Dendritic cell treated with granulocyte-macrophage colony-stimulating factor and Interleukin-4, amounts not matched to agents 40 ng/mL and 50 ng/mL, for 4 days (primary cell): Measurements from ENCODE around the gene LTB4R.

Experiments
- H3K27ac Mint-ChIP-seq: one replicate; pipeline ENCODE4 v1.8.0; 2022; ENCODE audit warnings: mild to moderate bottlenecking, mixed read lengths
- H3K27me3 Mint-ChIP-seq: one replicate; pipeline ENCODE4 v1.8.0; 2022; ENCODE audit warnings: mild to moderate bottlenecking, mixed read lengths
- H3K36me3 Mint-ChIP-seq: one replicate; pipeline ENCODE4 v1.8.0; 2022; ENCODE audit warnings: low read depth, mixed read lengths
- H3K4me1 Mint-ChIP-seq: one replicate; pipeline ENCODE4 v1.8.0; 2022; ENCODE audit warnings: low read depth, mixed read lengths
- H3K4me3 Mint-ChIP-seq: one replicate; pipeline ENCODE4 v1.8.0; 2022; ENCODE audit warnings: mild to moderate bottlenecking, moderate library complexity, mixed read lengths
- H3K9me3 Mint-ChIP-seq: one replicate; pipeline ENCODE4 v1.8.0; 2022; ENCODE audit warnings: mixed read lengths
- intact Hi-C: fragments of 100-400 bp; cut with micrococcal nuclease; formaldehyde crosslinking; loops from one replicate; pipeline ENCODE4 v1.15.0; 2022

The LTB4R gene

DNA sequence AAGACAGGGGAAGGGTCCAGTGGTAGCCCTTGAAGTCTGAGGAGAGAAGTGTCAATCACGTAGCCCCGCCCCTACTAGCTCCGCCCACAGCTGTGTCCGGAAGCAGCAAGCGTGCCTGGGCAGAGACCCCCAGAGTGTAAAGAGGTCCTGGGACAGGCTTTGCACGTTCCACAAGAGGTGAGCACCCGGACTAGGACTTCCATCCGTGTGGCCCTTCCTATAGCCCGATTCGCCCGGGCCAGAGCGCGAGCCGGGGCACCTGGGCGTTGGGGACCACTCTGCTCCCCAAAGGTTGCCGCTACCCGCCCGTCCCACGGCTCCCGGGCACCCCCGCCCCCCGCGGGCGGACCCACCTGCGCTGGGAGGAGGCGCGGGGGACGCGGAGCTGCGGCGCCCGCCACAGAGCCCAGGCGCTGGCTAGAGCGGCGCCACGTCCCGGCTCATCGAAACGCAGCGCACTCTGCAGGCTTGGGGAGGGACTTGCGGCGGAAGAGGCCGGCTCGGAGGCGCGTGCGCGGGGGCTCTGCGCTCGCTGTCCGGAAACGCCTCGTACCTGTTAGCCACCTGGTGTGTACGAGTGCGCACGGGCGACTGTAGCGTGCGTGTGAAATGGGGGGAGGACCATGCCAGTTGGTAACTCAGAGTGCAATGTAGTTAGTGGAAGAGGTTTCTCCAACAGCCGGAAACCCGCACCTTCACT is 40.0 kb upstream of the LTB4R start, which contains the start of gene RABGGTA:
TSS of gene RABGGTA (minus strand) at position 464 of the 700 bp plus-strand sequence. CDS start 482 bp downstream, outside the sequence.
- H3K9me3 Mint-ChIP-seq, result no peaks in the 10 kb centered on the region
- peak within 1 kb of the TSS; percentile 79 for H3K27ac Mint-ChIP-seq
- peak within 1 kb of the TSS; percentile 90 for H3K4me3 Mint-ChIP-seq
- peaks cover 41% of the 10 kb centered on the region for H3K36me3 Mint-ChIP-seq
- peaks cover 64% of the 10 kb centered on the region for H3K4me1 Mint-ChIP-seq
- intact Hi-C loops, result loop anchor here (2.0 kb wide), 1 partner anchor 28 kb away; the partner anchor contains the start of gene TINF2
- H3K27me3 Mint-ChIP-seq, result no peaks in the 10 kb centered on the region

DNA sequence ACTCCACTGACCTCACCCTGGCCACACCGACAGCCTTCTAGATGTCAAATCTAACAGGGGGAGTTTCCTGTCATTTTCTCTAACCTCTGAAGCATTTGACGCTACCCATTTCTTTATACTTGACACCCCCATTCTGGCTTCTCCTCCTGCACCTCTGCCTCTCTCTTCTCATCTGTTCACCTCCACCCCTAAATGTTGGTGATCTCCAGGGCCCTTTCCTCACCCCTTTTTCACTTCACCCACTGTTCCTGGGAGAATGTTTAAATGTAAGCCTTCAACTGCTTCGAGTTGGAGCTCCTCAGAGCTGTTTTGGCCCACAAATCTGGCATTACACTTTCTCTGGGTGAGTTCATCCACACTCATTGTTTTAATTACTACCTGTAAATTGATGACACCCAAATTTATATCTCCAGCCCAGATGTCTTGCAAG is 39.5 kb upstream of the LTB4R start:
- Mint-ChIP-seq H3K27me3 (no peaks in the 10 kb centered on the region), H3K9me3 (no peaks in the 10 kb centered on the region), H3K27ac (peak overlapping the region; percentile 79), H3K4me3 (peak overlapping the region; percentile 90), H3K36me3 (peaks cover 35% of the 10 kb centered on the region), H3K4me1 (peaks cover 64% of the 10 kb centered on the region)
- intact Hi-C loops, result loop anchor here (2.0 kb wide), 1 partner anchor 29 kb away; the partner anchor contains the start of gene TINF2

DNA sequence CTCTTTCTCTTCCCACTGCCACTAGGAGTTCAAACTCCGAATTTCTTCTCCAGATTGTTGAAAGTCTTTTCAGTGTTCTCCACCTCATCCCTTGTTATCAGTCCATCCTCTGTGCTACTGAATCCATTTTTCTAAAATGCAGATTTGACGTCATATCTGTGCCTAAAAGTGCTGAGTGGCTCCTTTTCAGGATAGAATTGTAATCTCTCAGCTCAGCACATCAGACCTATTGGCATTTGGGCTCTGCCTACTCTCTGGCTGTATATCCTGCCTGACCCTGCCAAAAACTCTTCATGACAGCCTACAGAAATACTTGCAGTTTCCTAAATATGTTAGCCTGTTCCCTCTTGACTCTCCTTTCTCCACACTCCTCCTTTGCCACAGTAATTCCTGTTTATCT is 38.8 kb upstream of the LTB4R start:
- Mint-ChIP-seq H3K36me3 (peaks cover 29% of the 10 kb centered on the region), H3K27me3 (no peaks in the 10 kb centered on the region), H3K4me1 (peaks cover 64% of the 10 kb centered on the region), H3K9me3 (no peaks in the 10 kb centered on the region), H3K27ac (peak overlapping the region; percentile 79), H3K4me3 (peak overlapping the region; percentile 90)
- intact Hi-C loops, result no loop called here

- Mint-ChIP-seq H3K4me1 (peaks cover 74% of the 10 kb centered on the region), H3K4me3 (no peak overlapping the region), H3K27ac (peak overlapping the region; percentile 79), H3K9me3 (no peaks in the 10 kb centered on the region), H3K36me3 (peaks cover 23% of the 10 kb centered on the region), H3K27me3 (no peaks in the 10 kb centered on the region)
- intact Hi-C loops, result no loop called here
These were observed 37.8 kb upstream of the LTB4R start for GRCh38 chr14:24273422-24273998.

GRCh38 chr14:24274101-24274543 is 37.2 kb upstream of the LTB4R start:
- Mint-ChIP-seq H3K4me3 (no peak overlapping the region), H3K4me1 (peaks cover 80% of the 10 kb centered on the region), H3K36me3 (peaks cover 20% of the 10 kb centered on the region), H3K27ac (peak overlapping the region; percentile 79), H3K27me3 (no peaks in the 10 kb centered on the region), H3K9me3 (no peaks in the 10 kb centered on the region)
- intact Hi-C loops, result no loop called here

- Mint-ChIP-seq H3K36me3 (peaks cover 8% of the 10 kb centered on the region), H3K9me3 (no peaks in the 10 kb centered on the region), H3K27me3 (no peaks in the 10 kb centered on the region), H3K27ac (peak overlapping the region; percentile 86), H3K4me1 (peaks cover 92% of the 10 kb centered on the region), H3K4me3 (peak overlapping the region; percentile 44)
- intact Hi-C loops, result no loop called here
These were observed 34.2 kb upstream of the LTB4R start for GRCh38 chr14:24277071-24277470.

GRCh38 chr14:24277606-24278321 is 33.5 kb upstream of the LTB4R start:
- H3K4me1 Mint-ChIP-seq, result peaks cover 92% of the 10 kb centered on the region

DNA sequence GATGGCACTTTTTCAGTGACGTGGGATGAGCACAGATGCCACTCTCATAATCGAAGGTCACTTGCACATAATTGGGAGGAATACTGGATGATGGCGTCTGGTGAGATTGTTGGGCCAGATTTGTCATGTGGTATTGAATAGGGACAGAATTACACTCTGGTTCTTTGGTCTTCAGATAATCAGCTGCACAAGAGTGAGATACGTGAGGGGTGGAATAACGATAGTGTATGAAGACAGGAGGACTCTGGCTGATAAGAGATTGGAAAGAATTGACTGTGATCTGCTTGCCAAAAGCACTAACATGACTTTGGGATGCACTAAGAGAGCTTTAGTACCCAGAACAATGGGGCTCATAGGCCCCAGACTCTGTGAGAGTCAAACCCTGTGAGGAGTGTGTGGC is 32.9 kb upstream of the LTB4R start:
- H3K36me3 Mint-ChIP-seq, result peaks cover 8% of the 10 kb centered on the region
- peak overlapping the region; percentile 86 for H3K27ac Mint-ChIP-seq
- no peaks in the 10 kb centered on the region for H3K9me3 Mint-ChIP-seq
- intact Hi-C loops, result no loop called here
- no peaks in the 10 kb centered on the region for H3K27me3 Mint-ChIP-seq
- peaks cover 87% of the 10 kb centered on the region for H3K4me1 Mint-ChIP-seq
- H3K4me3 Mint-ChIP-seq, result peak overlapping the region; percentile 35

More at GRCh38 chr14:24277606-24278321, 33.5 kb upstream of the LTB4R start:
- H3K36me3 Mint-ChIP-seq, result peaks cover 8% of the 10 kb centered on the region
- peak overlapping the region; percentile 86 for H3K27ac Mint-ChIP-seq
- intact Hi-C loops, result no loop called here
- no peaks in the 10 kb centered on the region for H3K9me3 Mint-ChIP-seq
- no peaks in the 10 kb centered on the region for H3K27me3 Mint-ChIP-seq
- peak overlapping the region; percentile 41 for H3K4me3 Mint-ChIP-seq

DNA sequence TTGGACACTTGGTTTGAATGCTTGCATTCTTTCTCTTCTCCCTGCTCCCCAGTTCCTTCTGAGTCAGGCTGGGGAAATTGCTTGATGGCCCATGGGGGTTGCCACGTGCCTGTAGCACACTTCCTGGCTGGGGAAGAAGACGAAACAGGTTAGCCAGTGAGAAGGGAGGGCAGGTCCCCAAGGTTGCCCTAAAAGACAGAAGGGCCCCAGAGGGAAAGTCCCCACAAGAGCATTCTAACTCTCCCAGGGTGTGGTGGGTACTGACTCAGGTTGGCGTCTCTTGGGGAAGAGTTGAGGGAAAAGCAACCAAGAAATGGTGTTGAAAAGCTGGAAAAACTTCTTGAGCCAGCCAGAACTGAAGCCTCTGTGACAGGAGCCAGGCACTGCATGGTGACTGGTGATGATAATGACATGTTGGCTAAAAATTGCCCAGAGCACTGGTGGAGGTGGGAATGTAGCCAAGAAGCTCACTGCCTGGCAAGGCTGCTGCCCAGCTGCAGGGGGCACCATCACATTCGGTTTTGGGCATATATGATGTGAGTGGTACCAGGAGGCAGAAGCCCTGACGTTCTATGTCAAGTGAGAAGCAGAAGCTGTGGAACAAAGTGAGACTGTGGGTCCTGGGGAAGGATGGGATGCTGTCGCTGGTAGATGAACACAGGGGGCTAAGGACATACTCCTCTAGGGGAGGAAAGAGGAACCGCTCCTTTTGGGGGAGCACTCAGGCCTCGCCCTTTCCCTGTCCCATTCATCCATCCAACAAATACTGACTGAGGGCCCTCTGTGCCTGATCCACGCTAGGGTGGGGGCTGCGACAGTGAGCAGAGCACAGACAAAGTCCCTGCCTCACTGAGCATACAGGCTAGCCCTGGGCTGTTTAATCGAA is 31.8 kb upstream of the LTB4R start:
- intact Hi-C loops, result loop anchor here (1.0 kb wide), 1 partner anchor 18 kb away; no protein-coding TSS in a partner anchor
- Mint-ChIP-seq H3K36me3 (peaks cover 8% of the 10 kb centered on the region), H3K4me1 (peaks cover 87% of the 10 kb centered on the region), H3K27ac (peak overlapping the region; percentile 86), H3K4me3 (no peak overlapping the region), H3K27me3 (no peaks in the 10 kb centered on the region), H3K9me3 (no peaks in the 10 kb centered on the region)

DNA sequence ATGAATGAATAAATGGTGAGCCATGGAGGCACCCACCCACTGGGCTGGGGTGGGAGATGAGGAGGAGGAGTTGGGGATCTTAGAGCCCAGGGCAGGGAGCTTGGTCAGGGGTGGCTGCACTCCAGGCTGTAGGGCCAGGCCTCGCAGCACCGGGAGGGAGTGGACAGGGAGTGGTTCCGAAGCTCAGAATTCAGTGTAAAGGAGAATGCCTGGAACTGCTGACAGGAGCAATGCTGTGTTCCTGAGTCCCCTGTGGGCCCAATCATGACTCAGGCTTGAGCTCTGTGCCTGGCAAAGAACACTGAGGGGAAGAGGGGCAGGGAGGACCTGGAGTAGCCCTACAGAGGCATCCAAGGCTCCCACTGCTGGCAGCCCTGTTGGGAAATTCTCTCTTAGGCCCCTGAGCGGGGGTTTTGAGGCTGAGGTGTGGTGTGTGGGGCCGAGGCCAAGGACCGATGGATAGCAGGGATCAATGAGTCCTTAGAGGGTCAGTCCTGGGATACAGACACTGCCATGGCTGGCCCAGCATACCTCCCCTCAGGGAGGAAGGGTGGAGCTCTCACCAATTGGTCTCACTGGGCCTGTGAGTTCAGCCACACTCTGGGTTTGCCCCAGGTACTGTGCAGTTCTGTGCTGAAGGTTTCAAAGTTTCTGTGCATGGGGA is 30.4 kb upstream of the LTB4R start:
- Mint-ChIP-seq H3K9me3 (no peaks in the 10 kb centered on the region), H3K27ac (peak overlapping the region; percentile 86), H3K27me3 (no peaks in the 10 kb centered on the region), H3K36me3 (peaks cover 8% of the 10 kb centered on the region), H3K4me1 (peaks cover 79% of the 10 kb centered on the region), H3K4me3 (no peak overlapping the region)
- intact Hi-C loops, result no loop called here

DNA sequence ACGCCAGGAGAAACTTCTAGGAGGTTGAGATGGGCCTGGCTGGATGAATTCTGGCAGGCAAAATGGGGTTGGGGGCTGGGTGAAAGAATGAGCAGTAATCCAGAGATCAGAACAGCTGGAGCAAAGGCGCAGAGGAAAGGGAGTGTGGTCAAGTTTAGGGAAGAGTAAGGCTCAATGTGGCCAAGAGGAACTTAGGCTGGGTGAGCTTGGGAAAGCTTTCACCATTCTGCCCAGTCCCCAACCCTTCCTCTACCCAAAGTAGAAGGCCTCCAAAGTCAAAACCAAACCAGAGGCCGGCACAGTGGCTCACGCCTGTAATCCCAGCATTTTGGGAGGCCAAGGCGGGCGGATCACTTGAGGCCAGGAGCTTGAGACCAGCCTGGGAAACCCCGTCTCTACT is 29.7 kb upstream of the LTB4R start:
- peaks cover 8% of the 10 kb centered on the region for H3K36me3 Mint-ChIP-seq
- intact Hi-C loops, result no loop called here
- H3K4me3 Mint-ChIP-seq, result no peak overlapping the region
- H3K9me3 Mint-ChIP-seq, result no peaks in the 10 kb centered on the region
- peaks cover 74% of the 10 kb centered on the region for H3K4me1 Mint-ChIP-seq
- H3K27me3 Mint-ChIP-seq, result no peaks in the 10 kb centered on the region
- H3K27ac Mint-ChIP-seq, result peak overlapping the region; percentile 86

GRCh38 chr14:24282736-24283135 is 28.6 kb upstream of the LTB4R start:
- H3K4me3 Mint-ChIP-seq, result no peak overlapping the region
- intact Hi-C loops, result no loop called here
- H3K27ac Mint-ChIP-seq, result peak overlapping the region; percentile 86
- H3K4me1 Mint-ChIP-seq, result peaks cover 68% of the 10 kb centered on the region
- no peaks in the 10 kb centered on the region for H3K27me3 Mint-ChIP-seq
- peaks cover 8% of the 10 kb centered on the region for H3K36me3 Mint-ChIP-seq
- no peaks in the 10 kb centered on the region for H3K9me3 Mint-ChIP-seq
